ENCODE results near the gene USP17L12.
"Not testable (repeated sequence)": the region's sequence is repeated elsewhere in the genome, so short reads cannot be mapped to it uniquely, and the experiment has no call there.

Gene USP17L12, protein sequence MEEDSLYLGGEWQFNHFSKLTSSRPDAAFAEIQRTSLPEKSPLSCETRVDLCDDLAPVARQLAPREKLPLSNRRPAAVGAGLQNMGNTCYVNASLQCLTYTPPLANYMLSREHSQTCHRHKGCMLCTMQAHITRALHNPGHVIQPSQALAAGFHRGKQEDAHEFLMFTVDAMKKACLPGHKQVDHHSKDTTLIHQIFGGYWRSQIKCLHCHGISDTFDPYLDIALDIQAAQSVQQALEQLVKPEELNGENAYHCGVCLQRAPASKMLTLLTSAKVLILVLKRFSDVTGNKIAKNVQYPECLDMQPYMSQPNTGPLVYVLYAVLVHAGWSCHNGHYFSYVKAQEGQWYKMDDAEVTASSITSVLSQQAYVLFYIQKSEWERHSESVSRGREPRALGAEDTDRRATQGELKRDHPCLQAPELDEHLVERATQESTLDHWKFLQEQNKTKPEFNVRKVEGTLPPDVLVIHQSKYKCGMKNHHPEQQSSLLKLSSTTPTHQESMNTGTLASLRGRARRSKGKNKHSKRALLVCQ

GRCh38 chr4:9219852-9220251 is at the start of gene USP17L12:
USP17L12 (plus strand) TSS chr4:9220152; CDS start chr4:9220152, 0 bp downstream.
- not testable (repeated sequence) for H3K4me3 ChIP-seq (ENCODE audit: low read depth, low read length); H3K4me1 ChIP-seq (ENCODE audit: control insufficient read depth, insufficient read depth, low read length); H3K9me3 ChIP-seq (ENCODE audit: control insufficient read depth, insufficient read depth, low read depth, low read length); H3K36me3 ChIP-seq (ENCODE audit: control insufficient read depth, insufficient read depth, low read length); H3K27ac ChIP-seq (ENCODE audit: low read depth, low read length); H3K27me3 ChIP-seq (ENCODE audit: control insufficient read depth, insufficient read depth, low read length); H3K9ac ChIP-seq (ENCODE audit: low read length)

DNA sequence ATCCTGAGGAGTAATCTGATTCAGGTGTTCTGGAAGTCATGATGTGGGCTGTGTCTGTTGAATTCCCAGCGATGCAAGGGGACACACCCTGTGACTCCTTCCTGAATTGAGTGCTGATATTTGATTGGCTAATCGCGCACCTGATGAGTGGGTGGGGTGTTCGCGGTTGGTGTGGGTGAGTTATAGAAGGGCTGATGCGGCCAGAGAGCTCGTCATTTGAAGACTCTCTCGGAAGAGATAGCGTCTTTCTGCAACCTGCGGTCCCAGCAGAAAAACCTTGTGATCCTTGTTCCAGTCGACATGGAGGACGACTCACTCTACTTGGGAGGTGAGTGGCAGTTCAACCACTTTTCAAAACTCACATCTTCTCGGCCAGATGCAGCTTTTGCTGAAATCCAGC is 9.6 kb upstream of the USP17L12 start, which contains the start of gene USP17L10:
USP17L10 (plus strand) TSS at position 301 of the 400 bp plus-strand sequence; CDS start at position 301, 0 bp downstream.
- not testable (repeated sequence) for H3K27ac ChIP-seq (ENCODE audit: low read depth, low read length); H3K9me3 ChIP-seq (ENCODE audit: control insufficient read depth, insufficient read depth, low read depth, low read length); H3K4me1 ChIP-seq (ENCODE audit: control insufficient read depth, insufficient read depth, low read length); H3K27me3 ChIP-seq (ENCODE audit: control insufficient read depth, insufficient read depth, low read length); H3K9ac ChIP-seq (ENCODE audit: low read length); H3K4me3 ChIP-seq (ENCODE audit: low read depth, low read length); H3K36me3 ChIP-seq (ENCODE audit: control insufficient read depth, insufficient read depth, low read length)

DNA sequence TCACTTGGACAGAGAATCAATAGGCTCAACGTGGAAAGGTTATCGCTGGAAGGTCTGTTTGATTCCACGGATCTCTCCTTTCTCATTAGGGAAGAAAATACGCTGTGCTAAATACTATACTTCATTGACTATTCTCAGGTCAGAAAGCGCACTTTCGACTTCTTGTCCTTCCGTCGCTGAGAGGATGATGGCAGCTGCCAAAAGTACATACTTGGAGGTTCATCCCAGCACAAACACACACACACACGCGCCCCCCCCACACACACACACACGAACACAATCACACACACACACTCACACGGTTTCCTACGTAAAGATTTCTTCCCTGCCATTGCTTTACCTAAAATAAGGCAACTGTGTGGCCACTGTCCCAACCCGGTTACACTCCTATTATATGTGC is 5.3 kb upstream of the USP17L12 start:
- not testable (repeated sequence) for H3K9me3 ChIP-seq (ENCODE audit: control insufficient read depth, insufficient read depth, low read depth, low read length); H3K27me3 ChIP-seq (ENCODE audit: control insufficient read depth, insufficient read depth, low read length); H3K9ac ChIP-seq (ENCODE audit: low read length); H3K27ac ChIP-seq (ENCODE audit: low read depth, low read length); H3K4me3 ChIP-seq (ENCODE audit: low read depth, low read length); H3K4me1 ChIP-seq (ENCODE audit: control insufficient read depth, insufficient read depth, low read length); H3K36me3 ChIP-seq (ENCODE audit: control insufficient read depth, insufficient read depth, low read length)

GRCh38 chr4:9215105-9215504 is 4.8 kb upstream of the USP17L12 start, which contains the start of gene USP17L11:
USP17L11 (plus strand) TSS chr4:9215405; CDS start chr4:9215405, 0 bp downstream.
- H3K9ac ChIP-seq (ENCODE audit: low read length); H3K36me3 ChIP-seq (ENCODE audit: control insufficient read depth, insufficient read depth, low read length); H3K27ac ChIP-seq (ENCODE audit: low read depth, low read length); H3K9me3 ChIP-seq (ENCODE audit: control insufficient read depth, insufficient read depth, low read depth, low read length); H3K4me1 ChIP-seq (ENCODE audit: control insufficient read depth, insufficient read depth, low read length); H3K4me3 ChIP-seq (ENCODE audit: low read depth, low read length); H3K27me3 ChIP-seq (ENCODE audit: control insufficient read depth, insufficient read depth, low read length): not testable (repeated sequence)

- not testable (repeated sequence) for H3K4me1 ChIP-seq (ENCODE audit: control insufficient read depth, insufficient read depth, low read length); H3K4me3 ChIP-seq (ENCODE audit: low read depth, low read length); H3K27ac ChIP-seq (ENCODE audit: low read depth, low read length); H3K36me3 ChIP-seq (ENCODE audit: control insufficient read depth, insufficient read depth, low read length); H3K9ac ChIP-seq (ENCODE audit: low read length); H3K27me3 ChIP-seq (ENCODE audit: control insufficient read depth, insufficient read depth, low read length); H3K9me3 ChIP-seq (ENCODE audit: control insufficient read depth, insufficient read depth, low read depth, low read length)
Observed at GRCh38 chr4:9224596-9224995, 4.6 kb downstream of the USP17L12 start, which contains the start of gene USP17L13. USP17L13 (plus strand) TSS chr4:9224896; CDS start chr4:9224896, 0 bp downstream.

GRCh38 chr4:9230249-9230648 is 10.3 kb downstream of the USP17L12 start:
- not testable (repeated sequence) for H3K27me3 ChIP-seq (ENCODE audit: control insufficient read depth, insufficient read depth, low read length); H3K4me3 ChIP-seq (ENCODE audit: low read depth, low read length); H3K27ac ChIP-seq (ENCODE audit: low read depth, low read length); H3K9me3 ChIP-seq (ENCODE audit: control insufficient read depth, insufficient read depth, low read depth, low read length); H3K4me1 ChIP-seq (ENCODE audit: control insufficient read depth, insufficient read depth, low read length); H3K36me3 ChIP-seq (ENCODE audit: control insufficient read depth, insufficient read depth, low read length); H3K9ac ChIP-seq (ENCODE audit: low read length)

- H3K36me3 ChIP-seq (ENCODE audit: control insufficient read depth, insufficient read depth, low read length); H3K27ac ChIP-seq (ENCODE audit: low read depth, low read length); H3K9me3 ChIP-seq (ENCODE audit: control insufficient read depth, insufficient read depth, low read depth, low read length); H3K4me1 ChIP-seq (ENCODE audit: control insufficient read depth, insufficient read depth, low read length); H3K9ac ChIP-seq (ENCODE audit: low read length); H3K27me3 ChIP-seq (ENCODE audit: control insufficient read depth, insufficient read depth, low read length); H3K4me3 ChIP-seq (ENCODE audit: low read depth, low read length): not testable (repeated sequence)
Observed at GRCh38 chr4:9234085-9234484, 14.1 kb downstream of the USP17L12 start, which contains the start of gene USP17L15. USP17L15 (plus strand) TSS chr4:9234385; CDS start chr4:9234385, 0 bp downstream.

- not testable (repeated sequence) for H3K9ac ChIP-seq (ENCODE audit: low read length); H3K4me3 ChIP-seq (ENCODE audit: low read depth, low read length); H3K27ac ChIP-seq (ENCODE audit: low read depth, low read length); H3K9me3 ChIP-seq (ENCODE audit: control insufficient read depth, insufficient read depth, low read depth, low read length); H3K4me1 ChIP-seq (ENCODE audit: control insufficient read depth, insufficient read depth, low read length); H3K27me3 ChIP-seq (ENCODE audit: control insufficient read depth, insufficient read depth, low read length); H3K36me3 ChIP-seq (ENCODE audit: control insufficient read depth, insufficient read depth, low read length)
Observed at GRCh38 chr4:9238461-9238860, 18.5 kb downstream of the USP17L12 start.

DNA sequence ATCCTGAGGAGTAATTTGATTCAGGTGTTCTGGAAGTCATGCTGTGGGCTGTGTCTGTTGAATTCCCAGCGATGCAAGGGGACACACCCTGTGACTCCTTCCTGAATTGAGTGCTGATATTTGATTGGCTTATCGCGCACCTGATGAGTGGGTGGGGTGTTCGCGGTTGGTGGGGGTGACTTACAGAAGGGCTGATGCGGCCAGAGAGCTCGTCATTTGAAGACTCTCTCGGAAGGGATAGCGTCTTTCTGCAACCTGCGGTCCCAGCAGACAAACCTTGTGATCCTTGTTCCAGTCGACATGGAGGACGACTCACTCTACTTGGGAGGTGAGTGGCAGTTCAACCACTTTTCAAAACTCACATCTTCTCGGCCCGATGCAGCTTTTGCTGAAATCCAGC is 23.6 kb downstream of the USP17L12 start, which contains the start of gene USP17L17:
USP17L17 (plus strand) TSS at position 301 of the 400 bp plus-strand sequence; CDS start at position 301, 0 bp downstream.
- H3K4me3 ChIP-seq (ENCODE audit: low read depth, low read length); H3K9me3 ChIP-seq (ENCODE audit: control insufficient read depth, insufficient read depth, low read depth, low read length); H3K4me1 ChIP-seq (ENCODE audit: control insufficient read depth, insufficient read depth, low read length); H3K27me3 ChIP-seq (ENCODE audit: control insufficient read depth, insufficient read depth, low read length); H3K36me3 ChIP-seq (ENCODE audit: control insufficient read depth, insufficient read depth, low read length); H3K9ac ChIP-seq (ENCODE audit: low read length); H3K27ac ChIP-seq (ENCODE audit: low read depth, low read length): not testable (repeated sequence)

GRCh38 chr4:9247953-9248680 is 28.2 kb downstream of the USP17L12 start, which contains the start of gene USP17L18:
USP17L18 (plus strand) TSS chr4:9248630; CDS start chr4:9248630, 0 bp downstream.
- H3K9me3 ChIP-seq (ENCODE audit: control insufficient read depth, insufficient read depth, low read depth, low read length); H3K9ac ChIP-seq (ENCODE audit: low read length); H3K36me3 ChIP-seq (ENCODE audit: control insufficient read depth, insufficient read depth, low read length); H3K27ac ChIP-seq (ENCODE audit: low read depth, low read length); H3K4me3 ChIP-seq (ENCODE audit: low read depth, low read length); H3K4me1 ChIP-seq (ENCODE audit: control insufficient read depth, insufficient read depth, low read length); H3K27me3 ChIP-seq (ENCODE audit: control insufficient read depth, insufficient read depth, low read length): not testable (repeated sequence)

GRCh38 chr4:9253078-9253477 is 33.1 kb downstream of the USP17L12 start, which contains the start of gene USP17L19:
USP17L19 (plus strand) TSS chr4:9253378; CDS start chr4:9253378, 0 bp downstream.
- not testable (repeated sequence) for H3K4me3 ChIP-seq (ENCODE audit: low read depth, low read length); H3K9ac ChIP-seq (ENCODE audit: low read length); H3K9me3 ChIP-seq (ENCODE audit: control insufficient read depth, insufficient read depth, low read depth, low read length); H3K36me3 ChIP-seq (ENCODE audit: control insufficient read depth, insufficient read depth, low read length); H3K27me3 ChIP-seq (ENCODE audit: control insufficient read depth, insufficient read depth, low read length); H3K27ac ChIP-seq (ENCODE audit: low read depth, low read length); H3K4me1 ChIP-seq (ENCODE audit: control insufficient read depth, insufficient read depth, low read length)
